NB4 (cell line): ENCODE data around the gene NEB.

Experiments used
- MYC ChIP-seq: IDR thresholded peaks from 2 replicates; pipeline ENCODE4 v1.6.1; 2011; ENCODE audit warnings: low read depth, low read length
- POLR2A ChIP-seq: IDR thresholded peaks from 2 replicates; pipeline ENCODE4 v1.6.1; 2011; ENCODE audit warnings: mild to moderate bottlenecking; ENCODE audit not compliant: insufficient read length; ENCODE audit errors: extremely low read depth
- TF ChIP-seq, protein P1 (sequence below): IDR thresholded peaks from one replicate; pipeline ENCODE4 v1.5.1; 2012; ENCODE audit warnings: low read depth, low read length
- TF ChIP-seq, protein P2 (sequence below): IDR thresholded peaks from 2 replicates; pipeline ENCODE4 v1.6.1; 2011; ENCODE audit warnings: low read depth, low read length

DNA sequence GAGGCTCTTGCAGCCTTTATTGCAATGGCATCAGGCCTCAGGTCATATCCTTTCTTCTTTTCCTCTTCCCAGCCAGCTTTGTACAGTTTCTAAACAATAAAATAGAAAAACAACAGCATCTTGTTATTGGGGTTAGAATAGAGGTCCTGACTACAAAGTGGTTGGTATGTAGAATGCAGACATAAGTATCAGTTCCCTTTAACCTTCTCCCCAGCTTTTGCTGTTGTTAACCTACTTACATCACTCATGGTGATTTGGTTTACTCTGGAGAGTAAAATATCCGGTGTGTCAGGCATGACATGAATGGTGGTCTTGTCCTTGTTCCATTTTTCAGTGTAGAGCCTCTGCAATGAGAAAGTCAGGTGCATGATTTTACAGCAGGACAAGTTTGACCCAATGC, 69.8 kb downstream of the NEB start:
- TF ChIP-seq, protein P1, sequence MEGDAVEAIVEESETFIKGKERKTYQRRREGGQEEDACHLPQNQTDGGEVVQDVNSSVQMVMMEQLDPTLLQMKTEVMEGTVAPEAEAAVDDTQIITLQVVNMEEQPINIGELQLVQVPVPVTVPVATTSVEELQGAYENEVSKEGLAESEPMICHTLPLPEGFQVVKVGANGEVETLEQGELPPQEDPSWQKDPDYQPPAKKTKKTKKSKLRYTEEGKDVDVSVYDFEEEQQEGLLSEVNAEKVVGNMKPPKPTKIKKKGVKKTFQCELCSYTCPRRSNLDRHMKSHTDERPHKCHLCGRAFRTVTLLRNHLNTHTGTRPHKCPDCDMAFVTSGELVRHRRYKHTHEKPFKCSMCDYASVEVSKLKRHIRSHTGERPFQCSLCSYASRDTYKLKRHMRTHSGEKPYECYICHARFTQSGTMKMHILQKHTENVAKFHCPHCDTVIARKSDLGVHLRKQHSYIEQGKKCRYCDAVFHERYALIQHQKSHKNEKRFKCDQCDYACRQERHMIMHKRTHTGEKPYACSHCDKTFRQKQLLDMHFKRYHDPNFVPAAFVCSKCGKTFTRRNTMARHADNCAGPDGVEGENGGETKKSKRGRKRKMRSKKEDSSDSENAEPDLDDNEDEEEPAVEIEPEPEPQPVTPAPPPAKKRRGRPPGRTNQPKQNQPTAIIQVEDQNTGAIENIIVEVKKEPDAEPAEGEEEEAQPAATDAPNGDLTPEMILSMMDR: no peak
- no peak for TF ChIP-seq POLR2A
- TF ChIP-seq MYC: no peak
- TF ChIP-seq, protein P2, sequence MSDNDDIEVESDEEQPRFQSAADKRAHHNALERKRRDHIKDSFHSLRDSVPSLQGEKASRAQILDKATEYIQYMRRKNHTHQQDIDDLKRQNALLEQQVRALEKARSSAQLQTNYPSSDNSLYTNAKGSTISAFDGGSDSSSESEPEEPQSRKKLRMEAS: no peak
